H1 (cell line): ENCODE results near the gene RPL13A. TPM values are rescaled to one million over a fixed set of nuclear protein-coding genes. Genes with fewer than 3 reads are reported as not detected.

Source experiments
- CTCF ChIA-PET: fragments of 300-600 bp; sonication (Branson Sonifier 250); formaldehyde crosslinking; loops from one replicate; lab custom pipeline; 2021; ENCODE audit not compliant: partially characterized antibody; lab: Charles Lee
- POLR2A ChIA-PET: fragments of 300-600 bp; sonication (Branson Sonifier 250); formaldehyde crosslinking; loops from one replicate; lab custom pipeline; 2021; ENCODE audit warnings: inconsistent platforms; ENCODE audit not compliant: partially characterized antibody; lab: Charles Lee
- DNase-seq, 2 experiments: peaks; one replicate each; pipeline versions ENCODE4 v3.0.0 to v3.0.0-alpha.2; 2010 to 2022; ENCODE audit warnings: low spot score in 2 of 2, low read depth in 1 of 2, mixed read lengths in 1 of 2
- FAIRE-seq: peaks from 2 replicates; lab custom pipeline; 2011; peaks lifted over from hg19 to GRCh38; lab: Jason Lieb, UNC
- H2AFZ ChIP-seq: 2 replicates; pipeline ENCODE4 v1.8.1; 2012; ENCODE audit warnings: low read length, inconsistent platforms
- H2AK5ac ChIP-seq: 2 replicates; pipeline ENCODE4 v1.6.1; 2013; ENCODE audit warnings: low read depth, low read length
- H2BK120ac ChIP-seq: replicated peaks from 2 replicates; pipeline ENCODE3; 2013; ENCODE audit warnings: low read depth, low read length, inconsistent platforms
- H2BK12ac ChIP-seq: 2 replicates; pipeline ENCODE4 v1.6.1; 2013; ENCODE audit warnings: low read depth, low read length
- H2BK15ac ChIP-seq: 2 replicates; pipeline ENCODE4 v1.6.1; 2013; ENCODE audit warnings: low read length
- H2BK20ac ChIP-seq: 2 replicates; pipeline ENCODE4 v1.6.1; 2013; ENCODE audit warnings: low read length
- H2BK5ac ChIP-seq: 2 replicates; pipeline ENCODE4 v1.6.1; 2013; ENCODE audit warnings: low read depth, low read length
- H3K14ac ChIP-seq: 2 replicates; pipeline ENCODE4 v1.6.1; 2013; ENCODE audit warnings: inconsistent platforms; ENCODE audit not compliant: insufficient read length
- H3K18ac ChIP-seq: 2 replicates; pipeline ENCODE4 v1.6.1; 2013; ENCODE audit warnings: low read length; ENCODE audit errors: extremely low read depth
- H3K23ac ChIP-seq: 2 replicates; pipeline ENCODE4 v1.6.1; 2013; ENCODE audit warnings: inconsistent platforms; ENCODE audit not compliant: insufficient read length
- H3K23me2 ChIP-seq: 2 replicates; pipeline ENCODE4 v1.6.1; 2013; ENCODE audit warnings: low read depth, low read length
- H3K27ac ChIP-seq: 2 replicates; pipeline ENCODE4 v1.6.1; 2011; ENCODE audit warnings: low read depth, low read length, inconsistent platforms
- H3K27me3 ChIP-seq, 4 experiments: replicated peaks in 1 of 4; 1 replicate in 1 of 4; 2 replicates in 3 of 4; pipeline versions ENCODE4 v1.6.1 to v1.8.1; 2011 to 2013; ENCODE audit warnings: low read length in 3 of 4, mild to moderate bottlenecking in 3 of 4, inconsistent platforms in 2 of 4, mixed read lengths in 2 of 4, moderate library complexity in 1 of 4; ENCODE audit not compliant: control insufficient read depth in 3 of 4, insufficient read depth in 3 of 4; ENCODE audit errors: extremely low read depth in 1 of 4
- H3K36me3 ChIP-seq, 4 experiments: 2 replicates each; pipeline versions ENCODE4 v1.6.1 to v1.8.1; 2011 to 2013; ENCODE audit warnings: mild to moderate bottlenecking in 4 of 4, low read length in 3 of 4, moderate library complexity in 2 of 4, control low read depth in 1 of 4, inconsistent platforms in 1 of 4; ENCODE audit not compliant: insufficient read depth in 4 of 4, control insufficient read depth in 2 of 4
- H3K4ac ChIP-seq: replicated peaks from 2 replicates; pipeline ENCODE3; 2013; ENCODE audit warnings: low read length, low read depth, mixed read lengths, inconsistent platforms; ENCODE audit not compliant: insufficient read length
- H3K4me1 ChIP-seq, 4 experiments: replicated peaks in 1 of 4; 1 replicate in 1 of 4; 2 replicates in 3 of 4; pipeline versions ENCODE4 v1.6.1 to v1.8.1; 2011 to 2013; ENCODE audit warnings: low read length in 3 of 4, inconsistent platforms in 2 of 4, mixed read lengths in 1 of 4; ENCODE audit not compliant: insufficient read depth in 4 of 4, control insufficient read depth in 3 of 4
- H3K4me2 ChIP-seq, 2 experiments: 2 replicates each; pipeline versions ENCODE4 v1.6.1 to v1.8.1; 2011 to 2013; ENCODE audit warnings: low read depth in 2 of 2, low read length in 2 of 2, control low read depth in 1 of 2, inconsistent platforms in 1 of 2, mild to moderate bottlenecking in 1 of 2; ENCODE audit not compliant: insufficient read depth in 1 of 2
- H3K4me3 ChIP-seq, 4 experiments: fragments of 200-600, 300-600 bp in 1 of 4; sonication (generic), shearing (Covaris generic), sonication (Bioruptor Twin) in 1 of 4; 2 replicates each; pipeline versions ENCODE4 v1.5.1 to v1.8.1; 2011 to 2016; ENCODE audit warnings: low read length in 4 of 4, low read depth in 3 of 4, control low read depth in 2 of 4, inconsistent platforms in 2 of 4, mild to moderate bottlenecking in 2 of 4, mixed read lengths in 1 of 4, moderate library complexity in 1 of 4; ENCODE audit not compliant: insufficient read depth in 2 of 4; ENCODE audit errors: extremely low read depth in 1 of 4
- H3K56ac ChIP-seq: replicated peaks from 2 replicates; pipeline ENCODE3; 2013; ENCODE audit warnings: low read depth, mild to moderate bottlenecking, mixed read lengths, low read length, inconsistent platforms; ENCODE audit not compliant: insufficient read length
- H3K79me1 ChIP-seq: 2 replicates; pipeline ENCODE4 v1.6.1; 2013; ENCODE audit warnings: low read depth, low read length, control low read depth
- H3K79me2 ChIP-seq, 2 experiments: 2 replicates each; pipeline versions ENCODE4 v1.6.1 to v1.8.1; 2012 to 2013; ENCODE audit warnings: low read length in 2 of 2, mild to moderate bottlenecking in 2 of 2, inconsistent platforms in 1 of 2; ENCODE audit not compliant: insufficient read depth in 2 of 2, control insufficient read depth in 1 of 2
- H3K9ac ChIP-seq, 4 experiments: replicated peaks in 1 of 4; 1 replicate in 1 of 4; 2 replicates in 3 of 4; pipeline versions ENCODE4 v1.6.1 to v1.8.1; 2011 to 2013; ENCODE audit warnings: low read depth in 3 of 4, low read length in 3 of 4, control low read depth in 2 of 4, mild to moderate bottlenecking in 2 of 4, moderate library complexity in 2 of 4, inconsistent platforms in 1 of 4; ENCODE audit errors: extremely low read depth in 1 of 4
- H3K9me3 ChIP-seq, 2 experiments: 2 replicates each; pipeline versions ENCODE4 v1.6.1 to v1.8.1; 2012 to 2013; ENCODE audit warnings: mild to moderate bottlenecking in 2 of 2, moderate library complexity in 2 of 2, control low read depth in 1 of 2, inconsistent platforms in 1 of 2, low read depth in 1 of 2, low read length in 1 of 2, mixed read lengths in 1 of 2; ENCODE audit not compliant: insufficient read depth in 2 of 2
- H4K20me1 ChIP-seq, 2 experiments: replicated peaks in 1 of 2; 2 replicates each; pipeline versions ENCODE3 to v1.8.1; 2011 to 2013; ENCODE audit warnings: inconsistent platforms in 2 of 2, low read length in 2 of 2, mild to moderate bottlenecking in 1 of 2; ENCODE audit not compliant: insufficient read depth in 2 of 2, control insufficient read depth in 1 of 2
- H4K5ac ChIP-seq: 2 replicates; pipeline ENCODE4 v1.6.1; 2013; ENCODE audit warnings: low read length, low read depth, mixed read lengths, inconsistent platforms; ENCODE audit not compliant: insufficient read length
- H4K8ac ChIP-seq: 2 replicates; pipeline ENCODE4 v1.8.0; 2013; ENCODE audit warnings: mild to moderate bottlenecking, moderate library complexity, low read length, inconsistent platforms; ENCODE audit not compliant: insufficient read depth; ENCODE audit errors: extremely low read depth
- H4K91ac ChIP-seq: replicated peaks from 2 replicates; pipeline ENCODE3; 2013; ENCODE audit warnings: low read length, mixed read lengths, inconsistent platforms; ENCODE audit not compliant: insufficient read length
- CBX8 ChIP-seq: fragments of 300-800, 300-1000 bp; sonication (generic); IDR thresholded peaks from 2 replicates; pipeline ENCODE4 v1.7.1; 2016; ENCODE audit warnings: low read depth, low read length, borderline replicate concordance
- CREB1 ChIP-seq: IDR thresholded peaks from 2 replicates; pipeline ENCODE4 v1.6.1; 2012; ENCODE audit warnings: inconsistent platforms
- EP300 ChIP-seq, 2 experiments: IDR thresholded peaks; 1 replicate in 1 of 2; 2 replicates in 1 of 2; pipeline ENCODE4 v1.6.1; 2011 to 2012; ENCODE audit warnings: low read depth in 2 of 2, low read length in 2 of 2, mild to moderate bottlenecking in 2 of 2, borderline replicate concordance in 1 of 2, inconsistent platforms in 1 of 2, moderate library complexity in 1 of 2
- POLR2A ChIP-seq, 2 experiments: IDR thresholded peaks; 1 replicate in 1 of 2; 2 replicates in 1 of 2; pipeline ENCODE4 v1.6.1; 2011; ENCODE audit warnings: low read depth in 2 of 2, low read length in 2 of 2, mild to moderate bottlenecking in 2 of 2; ENCODE audit errors: control extremely low read depth in 1 of 2
- POLR2AphosphoS5 ChIP-seq: IDR thresholded peaks from 2 replicates; pipeline ENCODE4 v1.6.1; 2011; ENCODE audit warnings: low read depth, low read length
- TAF7 ChIP-seq: optimal IDR thresholded peaks from 2 replicates; pipeline ENCODE3; 2011; ENCODE audit warnings: low read depth, mild to moderate bottlenecking, inconsistent platforms, low read length, moderate library complexity, borderline replicate concordance
- WGBS, 2 experiments: shearing (Covaris generic) in 1 of 2; methylation state at CpG; one replicate each; pipeline versions ENCODE4 v1.1.6 to v1.1.7; 2013 to 2015; ENCODE audit warnings: low lambda C conversion rate in 2 of 2, mixed read lengths in 2 of 2, inconsistent platforms in 1 of 2, low coverage in 1 of 2, missing lambda C conversion rate in 1 of 2; ENCODE audit not compliant: insufficient replicate concordance in 2 of 2, insufficient coverage in 1 of 2, insufficient read length in 1 of 2; ENCODE audit errors: extremely low coverage in 1 of 2, missing lambda C conversion rate in 1 of 2; 5-methylcytosine and 5-hydroxymethylcytosine counted together
- polyA plus RNA-seq, 7 experiments: library from polyadenylated mRNA; depleted of rRNA in 3 of 7; stranded (reverse) in 5 of 7; unstranded in 2 of 7; fragments of >200 nt in 5 of 7; fragments of 200-250 nt in 2 of 7; gene quantifications; 1 replicate in 5 of 7; 2 replicates in 1 of 7; 4 replicates in 1 of 7; pipeline versions ENCODE4 v1.2.1 to v1.2.3, GENCODE V29; 2011 to 2013; ENCODE audit warnings: missing spikeins in 2 of 7, mixed read lengths in 2 of 7
- total RNA-seq: library from RNA; stranded (reverse); fragmentation: NEBNext Ultra II Directional; extraction: Animal tissue kit (Norgen Biotek cat#: 25700); gene quantifications from 2 replicates; pipeline ENCODE4 v1.2.1, GENCODE V29; 2021

The RPL13A gene
- total and polyA plus RNA-seq, 2 of the 8 experiments (the other 6 are each of a cell fraction or from before 2014, with no cell fraction given) = 3,305 to 8,868 TPM

GRCh38 chr19:49490287-49491029, 3.0 kb downstream of the RPL13A start:
- Histone ChIP-seq H4K8ac (peak overlapping the region; percentile 82), H2AK5ac (no peak overlapping the region), H3K9me3 (no peaks in the 10 kb centered on the region), H2BK120ac (no peak overlapping the region), H3K18ac (no peak overlapping the region), H2BK15ac (no peak overlapping the region), H3K23ac (no peak overlapping the region), H3K79me2 (peaks cover 20 to 31% of the 10 kb centered on the region in 2 experiments), H3K23me2 (peaks cover 12% of the 10 kb centered on the region), H2BK20ac (no peak overlapping the region), H3K36me3 (peaks cover 26 to 49% (median 36%) of the 10 kb centered on the region in 4 experiments), H3K4me1 (peaks cover 0 to 8% (median 2%) of the 10 kb centered on the region in 4 experiments; a peak in 3 of 7 replicates), H3K14ac (no peak overlapping the region), H3K56ac (no peak overlapping the region), H4K20me1 (peaks cover 15 to 20% of the 10 kb centered on the region in 2 experiments), H3K27ac (peak overlapping the region; percentile 98; the same call in 1 of the 2 replicates), H3K27me3 (no peaks in the 10 kb centered on the region), H4K5ac (no peak overlapping the region), H4K91ac (no peak overlapping the region), H3K4me3 (peak overlapping the region in 1 of 4 experiments; percentile 96; a peak in 1 of 8 replicates), H3K79me1 (peaks cover 2% of the 10 kb centered on the region; the same call in 1 of the 2 replicates), H3K9ac (peak overlapping the region in 2 of 4 experiments; percentile 14 to 99; a peak in 4 of 7 replicates), H3K4ac (no peak overlapping the region), H2BK12ac (no peak overlapping the region), H2AFZ (no peak overlapping the region), H3K4me2 (peak overlapping the region; percentile 85 to 98; a peak in 3 of 4 replicates), H2BK5ac (peak overlapping the region; percentile 99)
- ChIA-PET POLR2A (interaction anchor here (0.8 to 10.8 kb wide), 17 partner anchors 7 to 103 kb away, joined by 3 to 138 read pairs (median 14); partner anchors contain the start of genes ALDH16A1, NOSIP, PIH1D1 and PRR12), CTCF (interaction anchor here (1.4 to 3.0 kb wide), 2 partner anchors 12 to 18 kb away, joined by 3 to 9 read pairs; no protein-coding TSS in a partner anchor)
- DNase-seq = no peak
- TF ChIP-seq POLR2AphosphoS5 = peak; percentile 78
- TF ChIP-seq EP300 (IDR thresholded peaks at IDR 0.05; ENCODE audit: borderline replicate concordance in 1 of 2, low read depth in 2 of 2, low read length in 2 of 2) = no peak
- peak; percentile 69 to 72 for TF ChIP-seq POLR2A (IDR thresholded peaks at IDR 0.05; ENCODE audit: control extremely low read depth in 1 of 2, low read depth in 2 of 2, low read length in 2 of 2)
- TF ChIP-seq CBX8 = no peak
- peak; percentile 19 for TF ChIP-seq TAF7
- no peak for TF ChIP-seq CREB1
- 95% methylated on average over 27 of the region's 27 CpGs; no CpG with 5 or more reads in 1 of the 2 experiments for WGBS, 2 experiments
- no peak for FAIRE-seq
